BLaER1 (cell line): Measurements from ENCODE around the gene OPCML.

Source experiments
- H3K27ac ChIP-seq: shearing (Covaris generic); formaldehyde crosslinking; 2 replicates; pipeline ENCODE4 v1.8.1; 2022
- H3K27me3 ChIP-seq: shearing (Covaris generic); formaldehyde crosslinking; 2 replicates; pipeline ENCODE4 v1.8.1; 2022
- H3K36me3 ChIP-seq: shearing (Covaris generic); formaldehyde crosslinking; 2 replicates; pipeline ENCODE4 v1.8.1; 2022
- H3K4me1 ChIP-seq: shearing (Covaris generic); formaldehyde crosslinking; 2 replicates; pipeline ENCODE4 v1.8.1; 2022
- H3K4me2 ChIP-seq: shearing (Covaris generic); formaldehyde crosslinking; 2 replicates; pipeline ENCODE4 v1.8.1; 2022
- H3K4me3 ChIP-seq: shearing (Covaris generic); formaldehyde crosslinking; 2 replicates; pipeline ENCODE4 v1.8.1; 2022
- H3K9ac ChIP-seq: shearing (Covaris generic); formaldehyde crosslinking; 2 replicates; pipeline ENCODE4 v1.8.1; 2022
- H3K9me3 ChIP-seq: shearing (Covaris generic); formaldehyde crosslinking; 2 replicates; pipeline ENCODE4 v1.8.1; 2022
- H4K20me1 ChIP-seq: shearing (Covaris generic); formaldehyde crosslinking; 2 replicates; pipeline ENCODE4 v1.8.1; 2022
- Cebpa-rat ChIP-seq: shearing (Covaris generic); IDR thresholded peaks from 2 replicates; pipeline ENCODE4 v1.8.1; 2022

The OPCML gene

DNA sequence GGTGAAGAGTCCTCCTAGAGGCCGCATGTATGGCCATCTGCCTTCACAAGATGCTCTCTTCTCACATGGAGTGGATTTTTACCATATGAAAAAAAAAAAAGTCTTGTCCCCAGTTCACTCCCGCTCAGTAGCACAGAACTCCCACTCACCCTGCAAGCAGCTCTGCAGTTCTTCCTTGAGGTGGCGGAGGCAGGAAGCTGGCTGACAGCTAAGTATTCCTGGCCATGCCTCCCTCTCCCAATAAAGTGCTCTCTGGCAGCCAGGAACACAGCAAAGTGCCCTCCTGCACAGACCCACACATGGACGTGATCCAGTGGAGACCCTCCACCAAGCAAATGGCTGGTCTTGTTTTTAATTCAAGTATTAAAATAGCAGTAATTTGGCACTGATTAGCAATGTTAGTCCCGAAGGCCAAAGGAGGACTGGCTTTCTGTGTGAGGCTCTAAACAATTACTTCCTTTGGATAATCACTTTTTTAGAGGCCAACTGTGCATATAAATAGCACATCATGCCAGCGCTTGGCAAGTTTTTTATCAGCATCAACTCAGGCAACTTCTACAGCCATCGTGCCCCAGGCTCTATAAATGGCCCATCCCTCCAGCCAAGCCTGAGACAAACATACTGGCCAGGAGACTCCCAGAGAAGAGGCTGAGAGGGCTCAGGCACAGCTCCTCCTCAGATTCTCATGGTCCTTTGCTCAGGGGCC lies 413.6 kb downstream of the OPCML start:
- Histone ChIP-seq H3K36me3 (no peaks in the 10 kb centered on the region), H4K20me1 (no peaks in the 10 kb centered on the region), H3K4me1 (no peaks in the 10 kb centered on the region), H3K4me3 (no peak overlapping the region), H3K9me3 (no peaks in the 10 kb centered on the region), H3K4me2 (no peak overlapping the region), H3K27me3 (no peaks in the 10 kb centered on the region), H3K27ac (no peak overlapping the region), H3K9ac (no peak overlapping the region)
- TF ChIP-seq Cebpa-rat, result no peak

DNA sequence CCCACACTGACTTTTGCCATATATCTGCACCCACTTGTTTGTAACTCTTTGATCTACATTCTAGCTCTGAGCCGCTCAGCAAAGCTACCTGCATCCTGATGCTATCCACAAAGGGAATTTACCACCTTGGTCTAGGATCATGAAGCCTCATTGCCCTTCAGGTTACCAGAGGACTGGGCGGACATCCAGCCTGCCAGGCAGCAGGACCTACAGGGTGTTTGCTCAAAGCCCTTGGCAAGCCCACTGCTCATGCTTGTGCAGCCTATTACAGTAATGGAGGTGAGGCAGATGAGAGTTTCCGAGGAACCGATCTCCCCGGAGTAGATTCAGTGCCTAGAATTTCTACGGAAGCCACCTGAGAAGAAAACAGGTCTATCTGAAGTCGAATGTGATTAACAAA lies 417.2 kb downstream of the OPCML start:
- H3K9me3 ChIP-seq, result no peaks in the 10 kb centered on the region
- no peaks in the 10 kb centered on the region for H4K20me1 ChIP-seq
- no peak overlapping the region for H3K9ac ChIP-seq
- H3K27ac ChIP-seq, result no peak overlapping the region
- H3K4me1 ChIP-seq, result no peaks in the 10 kb centered on the region
- no peaks in the 10 kb centered on the region for H3K36me3 ChIP-seq
- no peak overlapping the region for H3K4me2 ChIP-seq
- H3K27me3 ChIP-seq, result no peaks in the 10 kb centered on the region
- no peak for TF ChIP-seq Cebpa-rat
- no peak overlapping the region for H3K4me3 ChIP-seq

DNA sequence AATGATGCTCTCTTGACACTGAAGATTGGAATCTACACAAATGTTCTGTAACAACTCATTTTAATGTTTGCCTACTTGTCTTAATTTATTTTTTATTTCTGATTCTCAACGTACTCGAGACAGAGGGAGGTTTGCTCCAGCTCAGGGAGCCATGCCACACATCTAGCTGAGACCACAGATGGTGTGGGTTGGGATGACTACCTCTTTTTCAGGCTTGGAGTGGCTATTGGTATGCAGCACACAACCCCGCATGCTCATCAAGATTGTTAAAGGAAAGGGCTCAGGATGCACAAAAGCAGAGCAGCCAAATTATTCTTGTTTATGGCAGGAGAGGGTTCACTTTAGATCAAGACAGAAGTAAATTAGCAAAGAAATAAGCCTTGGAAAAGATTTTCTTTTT lies 424.5 kb downstream of the OPCML start:
- no peak overlapping the region for H3K9ac ChIP-seq
- no peaks in the 10 kb centered on the region for H3K9me3 ChIP-seq
- no peaks in the 10 kb centered on the region for H3K36me3 ChIP-seq
- TF ChIP-seq Cebpa-rat, result no peak
- no peaks in the 10 kb centered on the region for H3K4me1 ChIP-seq
- no peaks in the 10 kb centered on the region for H4K20me1 ChIP-seq
- H3K27ac ChIP-seq, result no peak overlapping the region
- no peaks in the 10 kb centered on the region for H3K27me3 ChIP-seq
- no peak overlapping the region for H3K4me3 ChIP-seq
- H3K4me2 ChIP-seq, result no peak overlapping the region

DNA sequence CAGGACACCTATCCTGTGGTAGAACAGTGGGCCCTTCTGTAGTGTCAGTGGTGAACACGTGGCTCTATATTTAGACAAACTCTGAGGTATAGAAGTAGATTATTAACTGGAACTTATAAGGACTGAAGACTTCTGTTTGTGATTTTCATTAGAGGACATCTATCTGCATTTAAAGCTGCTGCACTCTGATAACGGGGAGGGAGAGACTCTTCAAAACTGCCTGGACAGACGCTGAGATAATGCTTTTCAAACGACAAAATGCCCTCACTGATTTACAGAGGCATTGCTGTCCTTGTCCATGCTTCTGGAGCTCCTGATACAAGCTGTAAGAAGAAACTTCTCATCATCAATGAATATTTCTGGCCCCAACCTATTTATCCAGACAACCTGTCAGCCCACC lies 425.2 kb downstream of the OPCML start:
- no peaks in the 10 kb centered on the region for H3K9me3 ChIP-seq
- no peak overlapping the region for H3K27ac ChIP-seq
- H3K27me3 ChIP-seq, result no peaks in the 10 kb centered on the region
- no peaks in the 10 kb centered on the region for H3K4me1 ChIP-seq
- H4K20me1 ChIP-seq, result no peaks in the 10 kb centered on the region
- no peaks in the 10 kb centered on the region for H3K36me3 ChIP-seq
- H3K4me3 ChIP-seq, result no peak overlapping the region
- H3K4me2 ChIP-seq, result no peak overlapping the region
- H3K9ac ChIP-seq, result no peak overlapping the region
- no peak for TF ChIP-seq Cebpa-rat

DNA sequence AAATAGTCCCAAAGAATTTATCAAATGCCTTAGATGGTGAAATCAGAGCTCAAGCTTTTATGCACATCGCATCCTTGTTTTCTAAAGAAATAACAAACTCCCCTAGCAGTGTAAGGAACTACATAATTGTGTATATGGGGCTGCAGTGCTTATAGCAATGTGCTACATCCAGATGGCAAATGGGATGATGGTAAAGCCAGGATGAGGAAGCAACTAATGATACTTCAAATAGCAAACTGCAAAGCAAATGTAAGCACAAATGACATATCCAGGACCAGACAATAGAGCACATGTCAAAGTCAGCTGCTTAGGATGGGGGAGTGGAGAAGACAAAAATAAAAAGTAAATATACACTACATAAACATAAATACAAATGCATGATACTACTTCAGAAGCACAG lies 425.9 kb downstream of the OPCML start:
- Histone ChIP-seq H3K4me3 (no peak overlapping the region), H3K27ac (no peak overlapping the region), H3K27me3 (no peaks in the 10 kb centered on the region), H3K9me3 (no peaks in the 10 kb centered on the region), H3K9ac (no peak overlapping the region), H3K4me1 (no peaks in the 10 kb centered on the region), H3K36me3 (no peaks in the 10 kb centered on the region), H4K20me1 (no peaks in the 10 kb centered on the region), H3K4me2 (no peak overlapping the region)
- no peak for TF ChIP-seq Cebpa-rat

DNA sequence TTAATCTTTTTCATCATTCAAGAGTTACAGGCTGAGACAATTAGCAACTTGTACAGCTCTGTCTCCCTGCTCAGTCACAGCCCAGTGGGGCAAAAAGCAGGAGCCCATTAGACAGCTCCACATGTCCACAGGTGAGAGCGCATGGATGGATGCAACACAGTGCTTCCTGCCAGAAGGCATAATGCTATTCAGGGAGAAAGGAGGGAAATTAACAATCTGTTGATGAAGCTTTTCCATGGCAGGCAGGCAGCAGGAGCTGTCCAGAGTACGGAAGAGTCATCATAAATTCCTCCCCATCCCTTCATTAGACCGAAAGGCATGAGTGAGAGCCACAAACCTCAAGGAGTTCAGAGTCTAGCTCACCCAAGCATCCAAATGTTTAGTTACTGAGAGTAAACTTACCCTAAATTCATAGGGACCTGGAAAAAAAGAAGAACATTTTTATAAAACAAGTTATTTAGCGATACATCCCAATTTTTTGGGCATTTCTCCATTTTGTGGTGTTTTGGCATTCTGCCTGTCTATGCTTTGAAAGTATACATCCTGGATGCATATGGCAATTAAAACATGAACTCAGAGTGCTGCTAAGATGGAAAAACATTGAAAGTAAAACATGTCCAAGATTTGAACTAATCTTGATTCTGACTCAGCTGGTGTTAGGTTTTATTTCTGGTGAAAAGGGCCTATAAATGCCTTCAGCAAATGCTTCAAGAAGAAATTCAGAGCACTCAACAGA lies 428.1 kb downstream of the OPCML start:
- no peaks in the 10 kb centered on the region for H3K27me3 ChIP-seq
- H3K9me3 ChIP-seq, result no peaks in the 10 kb centered on the region
- no peak overlapping the region for H3K27ac ChIP-seq
- H3K9ac ChIP-seq, result no peak overlapping the region
- H3K4me1 ChIP-seq, result no peaks in the 10 kb centered on the region
- H3K4me2 ChIP-seq, result no peak overlapping the region
- H4K20me1 ChIP-seq, result no peaks in the 10 kb centered on the region
- no peaks in the 10 kb centered on the region for H3K36me3 ChIP-seq
- no peak for TF ChIP-seq Cebpa-rat
- H3K4me3 ChIP-seq, result no peak overlapping the region

DNA sequence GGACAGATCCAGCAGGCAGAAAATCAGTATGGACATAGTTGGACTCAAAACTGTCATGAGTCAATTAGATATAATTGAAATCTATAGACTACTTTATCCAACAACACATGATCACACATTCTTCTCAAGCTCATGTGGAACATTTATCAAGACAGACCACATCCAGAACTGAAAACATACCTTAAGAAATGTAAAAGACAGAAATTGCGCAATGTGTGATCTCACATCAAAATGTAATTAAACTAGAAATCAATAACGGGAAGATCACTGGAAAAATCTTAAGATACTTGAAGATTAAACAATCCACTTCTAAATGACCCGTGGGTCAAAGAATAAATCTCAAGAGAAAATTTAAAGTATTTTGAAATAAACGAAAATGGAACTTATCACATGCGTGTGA lies 435.3 kb downstream of the OPCML start:
- Histone ChIP-seq H3K4me1 (no peaks in the 10 kb centered on the region), H3K4me3 (no peak overlapping the region), H3K27me3 (no peaks in the 10 kb centered on the region), H3K27ac (no peak overlapping the region), H4K20me1 (no peaks in the 10 kb centered on the region), H3K9ac (no peak overlapping the region), H3K4me2 (no peak overlapping the region), H3K36me3 (no peaks in the 10 kb centered on the region), H3K9me3 (no peaks in the 10 kb centered on the region)
- TF ChIP-seq Cebpa-rat, result peak; percentile 80; the same call in 1 of the 2 replicates

DNA sequence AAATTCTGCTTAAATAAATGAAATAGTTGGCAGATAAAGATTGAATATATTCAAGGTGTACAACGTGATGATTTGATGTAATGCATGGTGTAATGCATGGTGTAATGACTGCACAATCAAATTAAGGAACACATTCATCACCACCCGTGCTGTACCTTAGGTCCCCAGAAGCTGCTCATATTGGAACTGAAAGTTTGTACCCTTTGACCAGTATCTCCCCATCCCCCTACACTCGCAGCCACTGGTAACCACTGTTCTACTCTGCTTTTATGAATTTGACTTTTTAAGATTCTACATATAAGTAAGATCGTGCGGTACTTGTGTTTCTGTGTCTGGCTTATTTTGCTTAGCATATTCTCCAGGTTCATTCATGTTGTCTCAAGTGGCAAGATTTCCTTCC lies 445.8 kb downstream of the OPCML start:
- Histone ChIP-seq H4K20me1 (no peaks in the 10 kb centered on the region), H3K4me3 (no peak overlapping the region), H3K9me3 (no peaks in the 10 kb centered on the region), H3K36me3 (no peaks in the 10 kb centered on the region), H3K4me1 (peaks cover 5% of the 10 kb centered on the region; the same call in 1 of the 2 replicates), H3K4me2 (no peak overlapping the region), H3K9ac (no peak overlapping the region), H3K27ac (no peak overlapping the region), H3K27me3 (0 out of 2 replicates have a peak, but pooled peaks cover 8% of the 10 kb centered on the region)
- TF ChIP-seq Cebpa-rat, result no peak

DNA sequence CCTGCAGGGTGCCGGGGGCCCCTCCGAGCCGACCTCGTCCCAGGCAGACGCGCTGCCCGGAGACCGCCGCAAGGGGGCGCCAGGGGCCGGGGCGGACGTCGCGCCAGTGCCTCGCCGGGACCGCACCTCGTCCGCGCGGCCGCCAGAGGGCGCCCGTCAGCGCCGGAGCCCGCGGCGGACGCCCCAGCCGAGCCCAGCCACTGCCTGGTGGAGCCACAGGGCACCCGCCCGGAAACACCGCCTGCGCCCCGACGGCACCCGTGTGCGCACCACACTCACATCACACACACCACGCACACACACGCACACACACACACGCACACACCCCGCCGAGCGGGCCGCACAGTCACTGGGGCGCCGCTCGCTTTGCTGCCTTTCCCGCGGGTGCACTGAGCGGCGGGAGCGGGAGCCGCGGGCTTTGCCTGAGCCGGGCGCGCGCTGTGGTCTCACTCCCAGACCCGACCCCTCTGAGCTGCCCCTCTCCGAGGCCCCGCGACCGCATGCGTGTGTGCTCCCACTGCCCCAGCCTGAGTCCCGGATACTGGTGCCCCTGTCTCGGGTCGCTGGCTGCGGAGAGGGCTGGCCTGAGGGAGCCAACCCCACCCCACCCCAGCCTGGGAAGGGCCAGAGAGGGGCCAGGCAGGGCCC lies 449.3 kb downstream of the OPCML start:
- peaks cover 5% of the 10 kb centered on the region; the same call in 1 of the 2 replicates for H3K4me1 ChIP-seq
- H4K20me1 ChIP-seq, result 0 out of 2 replicates have a peak, but pooled peaks cover 6% of the 10 kb centered on the region
- 0 out of 2 replicates have a peak, but pooled peaks cover 8% of the 10 kb centered on the region for H3K27me3 ChIP-seq
- no peaks in the 10 kb centered on the region for H3K9me3 ChIP-seq
- H3K36me3 ChIP-seq, result no peaks in the 10 kb centered on the region
- H3K4me3 ChIP-seq, result peak overlapping the region; percentile 66
- no peak for TF ChIP-seq Cebpa-rat
- H3K27ac ChIP-seq, result peak overlapping the region; percentile 68; the same call in 1 of the 2 replicates
- peak overlapping the region; percentile 85 for H3K4me2 ChIP-seq
- H3K9ac ChIP-seq, result peak overlapping the region; percentile 65; the same call in 1 of the 2 replicates

DNA sequence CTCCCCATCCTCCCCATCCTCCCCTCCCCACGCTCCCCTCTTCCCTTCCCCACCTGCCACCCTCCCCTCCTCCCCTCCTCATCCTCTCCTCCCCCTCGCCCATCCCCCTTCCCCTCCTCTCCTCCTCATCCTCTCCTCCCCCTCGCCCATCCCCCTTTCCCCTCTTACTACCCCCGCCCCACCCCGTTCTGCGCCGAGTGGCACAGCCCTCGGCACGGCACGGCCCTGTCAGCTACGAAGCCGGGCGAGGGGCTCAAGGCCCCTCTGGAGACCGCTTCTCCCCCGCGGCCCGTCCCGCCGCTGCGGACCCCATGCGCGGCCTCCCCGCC lies 449.9 kb downstream of the OPCML start:
- H3K27ac ChIP-seq, result peak overlapping the region; percentile 68; the same call in 1 of the 2 replicates
- peak overlapping the region; percentile 65; the same call in 1 of the 2 replicates for H3K9ac ChIP-seq
- no peaks in the 10 kb centered on the region for H3K36me3 ChIP-seq
- H4K20me1 ChIP-seq, result 0 out of 2 replicates have a peak, but pooled peaks cover 6% of the 10 kb centered on the region
- H3K27me3 ChIP-seq, result 0 out of 2 replicates have a peak, but pooled peaks cover 8% of the 10 kb centered on the region
- TF ChIP-seq Cebpa-rat, result no peak
- peak overlapping the region; percentile 85 for H3K4me2 ChIP-seq
- peak overlapping the region; percentile 66 for H3K4me3 ChIP-seq
- H3K4me1 ChIP-seq, result peaks cover 5% of the 10 kb centered on the region; the same call in 1 of the 2 replicates
- H3K9me3 ChIP-seq, result no peaks in the 10 kb centered on the region
